Trophoblast cell (in vitro differentiated cells and primary cell): ENCODE results near the gene TMEM221.

Experiments
- DNase-seq, 2 donors: peaks; one replicate each; pipeline ENCODE4 v3.0.0-alpha.2; 2016
- H2AFZ ChIP-seq: 2 replicates; pipeline ENCODE4 v1.6.1; 2013; ENCODE audit warnings: low read length, moderate library complexity, mild to moderate bottlenecking; ENCODE audit not compliant: insufficient read depth, poor library complexity
- H2AK5ac ChIP-seq: 2 replicates; pipeline ENCODE4 v1.6.1; 2013; ENCODE audit warnings: mild to moderate bottlenecking, low read length
- H2BK120ac ChIP-seq: 2 replicates; pipeline ENCODE4 v1.6.1; 2013; ENCODE audit warnings: low read length, mild to moderate bottlenecking, moderate library complexity; ENCODE audit not compliant: insufficient read depth, poor library complexity
- H2BK12ac ChIP-seq: 2 replicates; pipeline ENCODE4 v1.6.1; 2013; ENCODE audit warnings: mild to moderate bottlenecking, low read length, moderate library complexity
- H2BK5ac ChIP-seq: 2 replicates; pipeline ENCODE4 v1.6.1; 2013; ENCODE audit warnings: low read length, low read depth, moderate library complexity, mild to moderate bottlenecking; ENCODE audit not compliant: poor library complexity
- H3K14ac ChIP-seq: 2 replicates; pipeline ENCODE4 v1.6.1; 2013; ENCODE audit warnings: mild to moderate bottlenecking, low read length
- H3K18ac ChIP-seq: 2 replicates; pipeline ENCODE4 v1.6.1; 2013; ENCODE audit warnings: mild to moderate bottlenecking, low read length
- H3K23ac ChIP-seq: 2 replicates; pipeline ENCODE4 v1.6.1; 2013; ENCODE audit warnings: low read length
- H3K27ac ChIP-seq: 2 replicates; pipeline ENCODE4 v1.5.1; 2013; ENCODE audit warnings: low read depth, mild to moderate bottlenecking, inconsistent platforms, low read length, moderate library complexity
- H3K27me3 ChIP-seq: 2 replicates; pipeline ENCODE4 v1.6.1; 2013; ENCODE audit warnings: inconsistent platforms, mild to moderate bottlenecking, low read length, moderate library complexity; ENCODE audit not compliant: insufficient read depth
- H3K36me3 ChIP-seq, 2 experiments: 1 replicate in 1 of 2; 2 replicates in 1 of 2; pipeline ENCODE4 v1.6.1; 2013; ENCODE audit warnings: low read length in 2 of 2, mild to moderate bottlenecking in 2 of 2, moderate library complexity in 1 of 2; ENCODE audit not compliant: insufficient read depth in 2 of 2, control insufficient read depth in 1 of 2
- H3K4ac ChIP-seq: 2 replicates; pipeline ENCODE4 v1.6.1; 2013; ENCODE audit warnings: low read depth, mild to moderate bottlenecking, low read length, moderate library complexity
- H3K4me1 ChIP-seq, 2 experiments: 1 replicate in 1 of 2; 2 replicates in 1 of 2; pipeline ENCODE4 v1.6.1; 2013; ENCODE audit warnings: low read length in 2 of 2, mild to moderate bottlenecking in 2 of 2, moderate library complexity in 1 of 2; ENCODE audit not compliant: insufficient read depth in 2 of 2, control insufficient read depth in 1 of 2
- H3K4me2 ChIP-seq: 2 replicates; pipeline ENCODE4 v1.6.1; 2013; ENCODE audit warnings: inconsistent platforms, mild to moderate bottlenecking, low read length, moderate library complexity
- H3K4me3 ChIP-seq: 2 replicates; pipeline ENCODE4 v1.5.1; 2013; ENCODE audit warnings: mild to moderate bottlenecking, low read depth, low read length, inconsistent platforms
- H3K79me1 ChIP-seq: one replicate; pipeline ENCODE4 v1.6.1; 2013; ENCODE audit warnings: low read length
- H3K79me2 ChIP-seq: 2 replicates; pipeline ENCODE4 v1.6.1; 2013; ENCODE audit warnings: low read length, mild to moderate bottlenecking; ENCODE audit not compliant: control insufficient read depth, insufficient read depth, poor library complexity
- H3K9ac ChIP-seq: 2 replicates; pipeline ENCODE4 v1.6.1; 2013; ENCODE audit warnings: mild to moderate bottlenecking, low read length
- H3K9me3 ChIP-seq: 2 replicates; pipeline ENCODE4 v1.6.1; 2013; ENCODE audit warnings: low read depth, mild to moderate bottlenecking, control low read depth, inconsistent platforms, low read length; ENCODE audit not compliant: insufficient read depth
- H4K12ac ChIP-seq: 2 replicates; pipeline ENCODE4 v1.6.1; 2013; ENCODE audit warnings: low read depth, mild to moderate bottlenecking, low read length, moderate library complexity
- H4K8ac ChIP-seq: 2 replicates; pipeline ENCODE4 v1.6.1; 2013; ENCODE audit warnings: low read depth, mild to moderate bottlenecking, low read length, moderate library complexity
- H4K91ac ChIP-seq: one replicate; pipeline ENCODE4 v1.6.1; 2013; ENCODE audit warnings: low read depth, mild to moderate bottlenecking, low read length, moderate library complexity
- WGBS: extraction: QIAGEN DNeasy Blood & Tissue Kit; methylation state at CpG from one replicate; pipeline ENCODE4 v1.1.7; 2013; ENCODE audit warnings: missing lambda C conversion rate; ENCODE audit not compliant: insufficient read length, insufficient coverage; ENCODE audit errors: extremely low coverage; 5-methylcytosine and 5-hydroxymethylcytosine counted together

TMEM221 gene

GRCh38 chr19:17404015-17404414, 44.5 kb downstream of the TMEM221 start:
- Histone ChIP-seq H4K91ac (no peak overlapping the region), H3K4me1 (peaks cover 11 to 12% of the 10 kb centered on the region in 2 experiments), H2AK5ac (no peak overlapping the region), H3K23ac (no peak overlapping the region), H3K4me2 (no peak overlapping the region), H3K27me3 (no peaks in the 10 kb centered on the region), H4K8ac (no peak overlapping the region), H3K9me3 (peaks cover 3% of the 10 kb centered on the region), H3K27ac (no peak overlapping the region), H3K14ac (no peak overlapping the region), H3K9ac (no peak overlapping the region), H2BK12ac (no peak overlapping the region), H4K12ac (no peak overlapping the region), H2AFZ (no peak overlapping the region), H2BK5ac (no peak overlapping the region), H3K79me1 (no peaks in the 10 kb centered on the region), H3K18ac (no peak overlapping the region), H2BK120ac (no peak overlapping the region), H3K79me2 (no peaks in the 10 kb centered on the region), H3K4ac (no peak overlapping the region), H3K36me3 (no peaks in the 10 kb centered on the region), H3K4me3 (no peak overlapping the region)
- DNase-seq, result no peak
- no CpG with 5 or more reads among the region's 6 CpGs for WGBS

- Histone ChIP-seq H3K36me3 (no peaks in the 10 kb centered on the region), H3K27ac (no peak overlapping the region), H3K79me2 (no peaks in the 10 kb centered on the region), H3K18ac (no peak overlapping the region), H3K9ac (no peak overlapping the region), H2BK5ac (no peak overlapping the region), H3K27me3 (no peaks in the 10 kb centered on the region), H4K91ac (no peak overlapping the region), H4K8ac (no peak overlapping the region), H4K12ac (no peak overlapping the region), H3K4ac (no peak overlapping the region), H3K23ac (no peak overlapping the region), H3K14ac (no peak overlapping the region), H2BK120ac (no peak overlapping the region), H2AFZ (no peak overlapping the region), H3K4me3 (no peak overlapping the region), H3K4me1 (peaks cover 11 to 12% of the 10 kb centered on the region in 2 experiments), H3K4me2 (peak overlapping the region; percentile 36), H2AK5ac (no peak overlapping the region), H3K9me3 (peaks cover 3% of the 10 kb centered on the region), H3K79me1 (no peaks in the 10 kb centered on the region), H2BK12ac (no peak overlapping the region)
- WGBS, result no CpG with 5 or more reads among the region's 36 CpGs
- no peak for DNase-seq
Measured at GRCh38 chr19:17402982-17403855, 45.2 kb downstream of the TMEM221 start.

- Histone ChIP-seq H2BK120ac (no peak overlapping the region), H3K18ac (no peak overlapping the region), H3K4me2 (no peak overlapping the region), H3K9me3 (peaks cover 3% of the 10 kb centered on the region), H2AK5ac (no peak overlapping the region), H3K27ac (no peak overlapping the region), H2AFZ (no peak overlapping the region), H2BK5ac (no peak overlapping the region), H3K9ac (no peak overlapping the region), H3K27me3 (no peaks in the 10 kb centered on the region), H3K4me1 (peaks cover 7 to 10% of the 10 kb centered on the region in 2 experiments), H3K4me3 (no peak overlapping the region), H2BK12ac (no peak overlapping the region), H3K79me1 (no peaks in the 10 kb centered on the region), H3K4ac (no peak overlapping the region), H3K36me3 (no peaks in the 10 kb centered on the region), H3K79me2 (no peaks in the 10 kb centered on the region), H3K23ac (no peak overlapping the region), H4K8ac (no peak overlapping the region), H4K91ac (no peak overlapping the region), H4K12ac (no peak overlapping the region), H3K14ac (no peak overlapping the region)
- DNase-seq, result no peak
- WGBS, result no CpG with 5 or more reads among the region's 6 CpGs
Measured at GRCh38 chr19:17401628-17402027, 46.8 kb downstream of the TMEM221 start.

DNA sequence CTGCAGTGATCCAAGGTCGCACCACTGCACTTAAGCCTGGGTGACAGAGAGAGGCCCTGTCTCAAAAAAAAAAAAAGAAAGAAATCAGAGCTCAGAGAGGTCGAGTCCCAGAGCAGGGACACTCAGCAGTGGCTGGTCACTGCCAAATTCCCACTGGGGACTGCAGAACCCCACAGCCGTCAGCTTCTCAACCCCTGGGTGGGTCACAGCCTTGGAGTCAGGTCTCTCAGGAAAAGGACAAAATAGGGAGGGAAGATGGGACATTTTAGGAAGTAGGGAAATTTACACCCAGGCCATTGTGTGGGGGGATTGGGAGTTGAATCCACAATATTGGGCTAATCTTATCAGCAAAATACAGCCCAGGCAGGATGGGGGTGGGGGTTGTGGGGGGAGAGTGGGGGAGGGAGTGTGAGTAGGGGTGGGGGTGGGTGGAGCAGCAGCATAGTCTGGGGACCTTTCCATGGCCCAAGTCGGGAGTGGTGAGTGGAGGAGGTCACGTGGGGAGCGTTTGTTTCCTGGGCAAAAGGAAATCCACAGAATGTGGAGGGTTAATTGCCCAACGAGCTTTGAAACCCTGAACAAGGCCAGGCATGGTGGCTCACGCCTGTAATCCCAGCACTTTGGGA, 49.5 kb downstream of the TMEM221 start:
- Histone ChIP-seq H3K27me3 (no peaks in the 10 kb centered on the region), H3K79me2 (no peaks in the 10 kb centered on the region), H3K18ac (no peak overlapping the region), H4K91ac (no peak overlapping the region), H4K12ac (no peak overlapping the region), H3K4me2 (no peak overlapping the region), H3K27ac (no peak overlapping the region), H3K4me1 (no peaks in the 10 kb centered on the region), H3K14ac (no peak overlapping the region), H3K4me3 (no peak overlapping the region), H3K4ac (no peak overlapping the region), H3K23ac (no peak overlapping the region), H2BK5ac (no peak overlapping the region), H2AK5ac (no peak overlapping the region), H3K9ac (no peak overlapping the region), H4K8ac (no peak overlapping the region), H2BK120ac (no peak overlapping the region), H2AFZ (no peak overlapping the region), H3K36me3 (no peaks in the 10 kb centered on the region), H3K9me3 (peaks cover 3% of the 10 kb centered on the region), H3K79me1 (no peaks in the 10 kb centered on the region), H2BK12ac (no peak overlapping the region)
- no CpG with 5 or more reads among the region's 8 CpGs for WGBS
- DNase-seq, result no peak
